NB4 (cell line): ENCODE results near the gene USF3.

Experiments
- POLR2A ChIP-seq: IDR thresholded peaks from 2 replicates; pipeline ENCODE4 v1.6.1; 2011; ENCODE audit warnings: mild to moderate bottlenecking; ENCODE audit not compliant: insufficient read length; ENCODE audit errors: extremely low read depth
- TF ChIP-seq, protein P1 (sequence below): IDR thresholded peaks from one replicate; pipeline ENCODE4 v1.5.1; 2012; ENCODE audit warnings: low read depth, low read length
- TF ChIP-seq, protein P2 (sequence below): IDR thresholded peaks from 2 replicates; pipeline ENCODE4 v1.6.1; 2011; ENCODE audit warnings: low read depth, low read length

DNA sequence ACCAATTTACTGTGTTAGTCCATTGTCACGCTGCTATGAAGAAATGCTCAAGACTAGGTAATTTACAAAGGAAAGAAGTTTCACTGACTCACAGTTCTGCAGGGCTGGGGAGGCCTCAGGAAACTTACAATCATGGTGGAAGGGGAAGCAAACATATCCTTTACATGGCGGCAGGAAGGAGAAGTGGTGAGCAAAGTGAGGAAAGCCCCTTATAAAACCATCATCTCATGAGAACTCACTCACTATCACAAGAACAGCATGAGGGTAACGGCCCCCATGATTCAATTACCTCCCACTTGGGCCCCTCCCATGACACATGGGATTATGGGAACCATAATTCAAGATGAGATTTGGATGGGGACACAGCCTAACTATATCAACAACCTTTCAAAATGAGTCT, 20.2 kb downstream of the USF3 start:
- no peak for TF ChIP-seq POLR2A
- TF ChIP-seq, protein P1, sequence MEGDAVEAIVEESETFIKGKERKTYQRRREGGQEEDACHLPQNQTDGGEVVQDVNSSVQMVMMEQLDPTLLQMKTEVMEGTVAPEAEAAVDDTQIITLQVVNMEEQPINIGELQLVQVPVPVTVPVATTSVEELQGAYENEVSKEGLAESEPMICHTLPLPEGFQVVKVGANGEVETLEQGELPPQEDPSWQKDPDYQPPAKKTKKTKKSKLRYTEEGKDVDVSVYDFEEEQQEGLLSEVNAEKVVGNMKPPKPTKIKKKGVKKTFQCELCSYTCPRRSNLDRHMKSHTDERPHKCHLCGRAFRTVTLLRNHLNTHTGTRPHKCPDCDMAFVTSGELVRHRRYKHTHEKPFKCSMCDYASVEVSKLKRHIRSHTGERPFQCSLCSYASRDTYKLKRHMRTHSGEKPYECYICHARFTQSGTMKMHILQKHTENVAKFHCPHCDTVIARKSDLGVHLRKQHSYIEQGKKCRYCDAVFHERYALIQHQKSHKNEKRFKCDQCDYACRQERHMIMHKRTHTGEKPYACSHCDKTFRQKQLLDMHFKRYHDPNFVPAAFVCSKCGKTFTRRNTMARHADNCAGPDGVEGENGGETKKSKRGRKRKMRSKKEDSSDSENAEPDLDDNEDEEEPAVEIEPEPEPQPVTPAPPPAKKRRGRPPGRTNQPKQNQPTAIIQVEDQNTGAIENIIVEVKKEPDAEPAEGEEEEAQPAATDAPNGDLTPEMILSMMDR = no peak
- TF ChIP-seq, protein P2, sequence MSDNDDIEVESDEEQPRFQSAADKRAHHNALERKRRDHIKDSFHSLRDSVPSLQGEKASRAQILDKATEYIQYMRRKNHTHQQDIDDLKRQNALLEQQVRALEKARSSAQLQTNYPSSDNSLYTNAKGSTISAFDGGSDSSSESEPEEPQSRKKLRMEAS = no peak
